HG02943 (cell line): ENCODE results near the gene FNDC3A.

Experiments used
- ATAC-seq: cut with Tn5 transposase; IDR thresholded peaks from one replicate; pipeline ENCODE4 v1.9.1; 2021; ENCODE audit warnings: mild to moderate bottlenecking, low read depth, moderate library complexity; ENCODE audit not compliant: unreplicated experiment

Gene FNDC3A

GRCh38 chr13:49213539-49213938, 237.8 kb downstream of the FNDC3A start:
- ATAC-seq, result no peak

DNA sequence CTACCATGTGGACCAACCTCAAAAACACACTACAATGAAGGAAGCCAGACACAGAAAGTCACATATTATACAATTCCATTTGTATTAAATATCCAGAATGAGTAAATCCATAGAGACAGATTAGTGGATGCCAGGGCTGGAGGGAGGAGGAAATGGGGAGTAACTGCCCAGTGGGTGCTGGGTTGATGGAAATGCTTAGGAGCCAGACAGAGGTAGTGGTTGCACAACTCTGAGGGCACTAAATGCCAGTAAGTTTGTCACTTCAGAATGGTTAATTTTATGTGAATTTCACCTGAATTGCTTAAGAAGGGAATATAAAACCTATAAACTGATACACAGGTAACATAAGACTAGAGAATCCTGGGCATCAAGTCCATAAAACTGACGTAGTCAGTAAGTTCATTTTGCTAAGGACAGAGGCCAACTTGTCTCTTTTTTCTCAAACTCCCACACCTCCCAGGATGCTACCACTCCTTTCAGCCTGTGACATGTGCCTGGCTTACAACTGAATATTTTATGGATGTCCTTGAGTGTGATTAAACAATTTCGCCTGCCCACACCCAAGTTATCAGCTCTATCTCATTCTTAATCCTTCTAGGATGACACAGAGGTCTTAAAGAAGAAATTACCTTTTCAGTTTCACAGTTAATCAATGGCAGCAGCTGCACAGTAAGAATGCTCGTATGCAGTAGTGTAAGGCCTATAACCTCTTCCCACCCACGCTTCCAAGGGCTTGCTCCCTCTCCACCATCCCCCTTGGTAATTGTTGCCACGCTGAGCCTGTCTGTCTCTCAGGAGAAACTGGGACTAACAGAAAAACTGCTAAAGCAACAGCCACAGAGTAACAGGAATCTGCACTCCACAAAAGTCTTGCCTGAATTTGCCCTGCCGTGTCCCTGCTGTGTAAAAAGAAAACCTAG, 238.5 kb downstream of the FNDC3A start:
- no peak for ATAC-seq

GRCh38 chr13:49214917-49215376, 239.2 kb downstream of the FNDC3A start:
- no peak for ATAC-seq

GRCh38 chr13:49216334-49216733, 240.6 kb downstream of the FNDC3A start:
- no peak for ATAC-seq

- no peak for ATAC-seq
Measured at GRCh38 chr13:49217962-49218492, 242.3 kb downstream of the FNDC3A start.

DNA sequence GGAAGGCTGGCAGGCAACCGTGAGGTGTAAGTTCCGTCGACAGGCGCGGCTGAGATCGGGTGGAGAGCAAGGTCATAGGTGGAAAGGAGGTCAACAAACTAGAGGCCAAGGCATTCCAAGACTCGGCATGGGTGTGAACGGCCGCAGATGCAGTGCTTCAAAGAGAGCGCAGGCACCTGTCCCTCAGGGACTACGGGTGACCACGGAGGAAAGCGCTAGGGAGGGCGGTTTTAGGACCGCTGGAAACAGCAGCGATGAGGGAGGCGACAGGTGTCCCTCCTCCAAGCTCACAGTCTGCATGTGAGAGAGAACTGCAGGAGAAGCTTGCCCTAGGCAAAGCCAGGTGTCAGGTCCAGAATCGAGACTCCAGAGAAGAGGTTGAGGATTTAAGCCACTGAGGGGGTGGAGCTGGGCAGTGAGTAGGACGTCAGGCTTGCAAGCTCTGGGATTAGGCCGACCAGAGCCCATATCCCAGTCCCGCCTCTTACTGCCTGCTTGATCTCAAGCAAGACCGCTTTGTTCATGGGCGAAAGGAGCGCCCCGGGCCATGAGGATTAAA, 242.9 kb downstream of the FNDC3A start:
- ATAC-seq, result no peak

- ATAC-seq, result no peak
Measured at GRCh38 chr13:49219647-49220035, 243.9 kb downstream of the FNDC3A start.

DNA sequence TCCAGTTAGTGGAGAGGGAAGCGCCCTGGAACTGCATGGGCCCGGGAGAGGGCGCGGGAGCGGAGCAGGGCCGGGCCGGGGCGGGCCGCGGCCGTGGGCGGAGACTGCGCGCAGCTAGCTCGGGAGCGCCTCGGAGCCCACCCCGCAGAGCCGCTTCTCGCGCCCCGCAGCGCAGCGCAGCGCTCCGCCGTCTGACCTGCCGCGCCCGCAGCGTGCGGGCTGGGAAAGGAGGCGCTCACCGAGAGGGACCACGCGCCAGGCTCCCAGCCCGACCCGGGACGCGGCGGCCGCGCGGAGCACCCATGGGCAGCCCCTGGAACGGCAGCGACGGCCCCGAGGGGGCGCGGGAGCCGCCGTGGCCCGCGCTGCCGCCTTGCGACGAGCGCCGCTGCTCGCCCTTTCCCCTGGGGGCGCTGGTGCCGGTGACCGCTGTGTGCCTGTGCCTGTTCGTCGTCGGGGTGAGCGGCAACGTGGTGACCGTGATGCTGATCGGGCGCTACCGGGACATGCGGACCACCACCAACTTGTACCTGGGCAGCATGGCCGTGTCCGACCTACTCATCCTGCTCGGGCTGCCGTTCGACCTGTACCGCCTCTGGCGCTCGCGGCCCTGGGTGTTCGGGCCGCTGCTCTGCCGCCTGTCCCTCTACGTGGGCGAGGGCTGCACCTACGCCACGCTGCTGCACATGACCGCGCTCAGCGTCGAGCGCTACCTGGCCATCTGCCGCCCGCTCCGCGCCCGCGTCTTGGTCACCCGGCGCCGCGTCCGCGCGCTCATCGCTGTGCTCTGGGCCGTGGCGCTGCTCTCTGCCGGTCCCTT, 244.5 kb downstream of the FNDC3A start, which contains the start of gene MLNR:
TSS of gene MLNR (plus strand) at position 303 of the 820 bp plus-strand sequence. CDS start at position 303, 0 bp downstream.
- no peak for ATAC-seq

DNA sequence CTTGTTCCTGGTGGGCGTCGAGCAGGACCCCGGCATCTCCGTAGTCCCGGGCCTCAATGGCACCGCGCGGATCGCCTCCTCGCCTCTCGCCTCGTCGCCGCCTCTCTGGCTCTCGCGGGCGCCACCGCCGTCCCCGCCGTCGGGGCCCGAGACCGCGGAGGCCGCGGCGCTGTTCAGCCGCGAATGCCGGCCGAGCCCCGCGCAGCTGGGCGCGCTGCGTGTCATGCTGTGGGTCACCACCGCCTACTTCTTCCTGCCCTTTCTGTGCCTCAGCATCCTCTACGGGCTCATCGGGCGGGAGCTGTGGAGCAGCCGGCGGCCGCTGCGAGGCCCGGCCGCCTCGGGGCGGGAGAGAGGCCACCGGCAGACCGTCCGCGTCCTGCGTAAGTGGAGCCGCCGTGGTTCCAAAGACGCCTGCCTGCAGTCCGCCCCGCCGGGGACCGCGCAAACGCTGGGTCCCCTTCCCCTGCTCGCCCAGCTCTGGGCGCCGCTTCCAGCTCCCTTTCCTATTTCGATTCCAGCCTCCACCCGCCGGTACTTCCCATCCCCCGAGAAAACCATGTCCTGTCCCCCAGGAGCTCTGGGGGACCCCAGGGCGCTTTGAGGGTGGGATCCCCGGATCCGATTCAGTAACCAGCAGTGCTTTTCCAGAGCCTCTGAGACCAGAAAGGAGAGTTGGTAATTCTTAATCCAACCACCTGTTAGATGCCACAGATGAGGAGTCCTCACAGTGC, 245.3 kb downstream of the FNDC3A start:
- ATAC-seq, result no peak

GRCh38 chr13:49221590-49221965, 245.9 kb downstream of the FNDC3A start:
- ATAC-seq, result no peak

DNA sequence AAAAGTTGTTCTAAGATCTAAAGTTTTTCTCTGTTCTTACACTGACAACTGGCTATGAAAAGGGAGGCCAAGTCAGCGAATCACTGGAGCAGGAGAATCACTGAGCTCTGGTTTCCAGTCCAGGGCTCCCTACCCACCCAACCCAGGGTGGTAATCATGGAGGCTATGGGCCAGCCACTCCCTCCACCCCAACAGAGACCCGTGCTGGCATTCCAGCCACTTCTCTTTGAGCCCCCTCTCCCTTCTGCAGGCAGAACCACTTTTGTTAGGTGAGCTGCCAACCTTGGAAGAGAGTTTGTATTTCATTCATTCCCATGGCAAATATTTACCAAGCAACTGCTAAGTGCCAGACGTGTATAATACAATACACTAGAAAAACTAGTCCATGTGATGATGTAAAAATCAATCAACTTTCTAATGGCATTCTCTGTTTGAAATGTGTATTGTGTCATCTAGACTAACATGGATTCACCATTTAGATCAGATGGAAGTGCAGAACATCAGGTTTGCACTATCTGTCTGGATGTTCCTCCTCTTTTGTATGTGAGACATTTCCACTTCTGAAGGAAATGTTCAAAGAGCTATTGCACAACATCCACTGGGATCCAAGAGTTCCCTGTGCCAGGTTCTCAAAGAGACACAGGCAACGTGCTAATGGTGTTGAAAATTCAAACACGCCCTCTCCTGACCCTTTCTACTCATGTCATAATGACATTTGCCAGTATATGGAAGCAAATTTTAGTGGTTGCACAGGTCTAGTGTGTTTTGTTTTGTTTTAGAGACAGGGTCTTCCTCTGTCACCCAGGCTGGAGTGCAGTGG, 249.7 kb downstream of the FNDC3A start:
- ATAC-seq, result no peak

GRCh38 chr13:49226613-49227012, 250.9 kb downstream of the FNDC3A start:
- ATAC-seq, result no peak

DNA sequence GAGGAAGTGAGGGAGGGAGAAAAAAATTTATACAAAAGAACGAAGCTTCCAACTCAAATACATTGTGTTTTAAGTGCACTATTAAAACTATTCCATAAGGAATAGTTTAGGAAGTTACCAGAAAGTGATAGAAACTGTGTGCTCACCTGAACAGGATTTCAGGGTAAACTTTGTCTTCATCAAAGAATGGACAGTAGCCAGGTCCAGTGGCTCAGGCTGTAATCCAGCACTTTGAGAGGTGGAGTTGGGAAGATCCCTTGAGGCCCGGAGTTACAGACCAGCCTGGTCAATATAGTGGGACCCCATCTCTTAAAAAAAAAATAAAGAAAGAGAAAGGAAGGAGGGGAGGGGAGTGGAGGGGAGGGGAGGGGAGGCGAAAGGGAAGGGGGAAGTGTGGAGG, 259.0 kb downstream of the FNDC3A start:
- ATAC-seq, result no peak

DNA sequence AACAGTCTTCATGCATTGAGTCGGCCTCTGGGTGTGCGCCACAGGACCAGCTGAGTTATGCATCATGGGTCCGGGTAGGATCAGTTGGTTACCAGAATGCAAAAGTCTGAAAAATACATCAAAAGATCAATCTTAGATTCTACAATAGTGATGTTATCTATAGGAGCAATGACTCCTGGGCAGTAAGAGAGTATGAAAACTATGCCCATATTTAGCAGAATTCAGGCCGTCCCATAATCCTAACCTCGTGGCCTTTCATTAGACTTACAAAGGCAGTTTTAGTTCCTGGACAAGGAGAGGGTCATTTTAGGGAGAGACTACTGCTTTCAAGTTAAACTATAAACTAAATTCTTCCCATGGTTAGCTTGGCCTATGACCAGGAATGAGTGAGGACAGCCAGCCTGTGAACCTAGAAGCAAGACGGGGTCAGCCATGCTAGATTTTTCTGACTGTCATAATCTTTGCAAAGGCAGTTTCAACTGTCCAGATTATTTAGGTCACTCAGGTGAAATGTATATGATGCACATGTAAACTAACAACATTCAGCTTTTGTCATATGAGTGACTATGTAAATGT, 260.2 kb downstream of the FNDC3A start:
- ATAC-seq, result no peak

DNA sequence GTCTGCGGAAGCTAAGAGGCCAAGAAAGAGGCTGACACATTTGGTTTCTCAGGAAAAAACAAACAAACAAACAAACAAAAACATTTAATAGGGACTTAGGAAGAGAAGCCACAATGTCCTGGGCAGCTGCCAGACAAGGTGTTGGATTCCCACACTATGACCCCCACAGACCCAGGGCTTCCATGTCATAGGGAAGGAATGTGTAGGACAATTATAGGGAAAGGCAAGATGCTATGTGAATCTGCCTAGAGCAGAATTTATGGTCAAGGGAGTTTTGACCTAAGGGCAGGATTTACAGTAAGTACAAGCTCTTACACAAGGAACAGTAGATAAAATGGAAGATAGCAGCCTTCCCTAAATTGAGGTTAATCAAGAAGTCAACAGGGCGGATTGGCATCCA, 262.9 kb downstream of the FNDC3A start:
- ATAC-seq, result no peak

DNA sequence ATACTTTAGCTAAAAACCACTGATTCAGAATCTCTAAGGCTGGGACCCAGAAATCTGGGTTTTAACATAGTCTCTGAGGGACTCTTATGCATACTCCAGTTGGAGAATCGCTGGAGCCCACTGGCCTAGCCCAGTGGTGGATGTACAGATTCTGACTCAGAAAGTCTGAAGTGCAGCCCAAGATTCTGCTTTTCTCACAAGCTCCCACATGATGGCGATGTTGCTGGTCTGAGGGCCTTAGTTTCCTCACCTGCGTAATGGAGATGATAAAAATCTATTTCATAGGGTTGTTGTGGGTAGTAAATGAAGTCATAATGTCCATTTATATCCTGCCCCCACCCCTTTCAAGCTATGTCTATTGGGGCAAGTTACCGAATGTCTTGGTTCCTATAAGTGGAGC, 264.3 kb downstream of the FNDC3A start:
- ATAC-seq, result no peak

GRCh38 chr13:49241296-49241695, 265.6 kb downstream of the FNDC3A start:
- ATAC-seq, result no peak

- ATAC-seq, result no peak
Measured at GRCh38 chr13:49245101-49245500, 269.4 kb downstream of the FNDC3A start.
